Naive thymus-derived CD8-positive, alpha-beta T cell (primary cell): ENCODE data around the gene PAF1. TPM values are rescaled to one million over a fixed set of nuclear protein-coding genes. Genes with fewer than 3 reads are reported as not detected.

Experiments used
- ATAC-seq, 2 donors: fragments of 150-1000 bp; cut with Tn5 transposase in 1 of 2; sonication (Bioruptor Pico), chemical (Tn5 transposase) in 1 of 2; 1 replicate in 1 of 2; 2 replicates in 1 of 2; pipeline ENCODE4 v1.10.0; 2021; ENCODE audit warnings: mild to moderate bottlenecking in 2 of 2, moderate library complexity in 2 of 2
- POLR2A ChIA-PET: fragments of 350-600 bp; sonication (Branson Sonifier 250); formaldehyde crosslinking; loops from one replicate; lab custom pipeline; 2021; ENCODE audit warnings: antibody characterized with exemption; lab: Charles Lee
- DNase-seq, 10 donors: peaks; one replicate each; pipeline versions ENCODE4 v3.0.0 to v3.0.0-alpha.2; 2020 to 2022
- H3K27ac Mint-ChIP-seq, 10 donors: one replicate each; pipeline ENCODE4 v1.8.0; 2020 to 2022; ENCODE audit warnings: mild to moderate bottlenecking in 10 of 10, mixed read lengths in 10 of 10, moderate library complexity in 4 of 10, inconsistent platforms in 1 of 10
- H3K27me3 Mint-ChIP-seq, 5 donors: one replicate each; pipeline ENCODE4 v1.8.0; 2021 to 2022; ENCODE audit warnings: mixed read lengths in 5 of 5
- H3K36me3 Mint-ChIP-seq, 3 donors: one replicate each; pipeline ENCODE4 v1.8.0; 2020 to 2022; ENCODE audit warnings: mixed read lengths in 3 of 3, mild to moderate bottlenecking in 2 of 3, inconsistent platforms in 1 of 3
- H3K4me1 Mint-ChIP-seq, 4 donors: one replicate each; pipeline ENCODE4 v1.8.0; 2021 to 2022; ENCODE audit warnings: mixed read lengths in 4 of 4
- H3K4me3 Mint-ChIP-seq, 10 donors: one replicate each; pipeline ENCODE4 v1.8.0; 2020 to 2022; ENCODE audit warnings: mild to moderate bottlenecking in 10 of 10, mixed read lengths in 10 of 10, moderate library complexity in 6 of 10, inconsistent platforms in 1 of 10
- H3K9me3 Mint-ChIP-seq, 9 donors: one replicate each; pipeline ENCODE4 v1.8.0; 2020 to 2022; ENCODE audit warnings: mixed read lengths in 9 of 9, mild to moderate bottlenecking in 3 of 9, inconsistent platforms in 1 of 9, moderate library complexity in 1 of 9
- polyA plus RNA-seq, 3 donors: library from polyadenylated mRNA; unstranded; fragments of 300-500 nt; fragmentation: Illumina TruSeq; gene quantifications; one replicate each; pipeline ENCODE4 v1.2.3, GENCODE V29; 2021
- total RNA-seq, 8 experiments: library from RNA in 2 of 8; stranded (reverse) in 2 of 8; gene quantifications; one replicate each; pipeline ENCODE4 v1.2.3 and lab custom pipeline; 2021 to 2026

PAF1 gene
- total and polyA plus RNA-seq, 5 experiments from 2014 or later = 30.7 to 53.0 (median 44.4) TPM

DNA sequence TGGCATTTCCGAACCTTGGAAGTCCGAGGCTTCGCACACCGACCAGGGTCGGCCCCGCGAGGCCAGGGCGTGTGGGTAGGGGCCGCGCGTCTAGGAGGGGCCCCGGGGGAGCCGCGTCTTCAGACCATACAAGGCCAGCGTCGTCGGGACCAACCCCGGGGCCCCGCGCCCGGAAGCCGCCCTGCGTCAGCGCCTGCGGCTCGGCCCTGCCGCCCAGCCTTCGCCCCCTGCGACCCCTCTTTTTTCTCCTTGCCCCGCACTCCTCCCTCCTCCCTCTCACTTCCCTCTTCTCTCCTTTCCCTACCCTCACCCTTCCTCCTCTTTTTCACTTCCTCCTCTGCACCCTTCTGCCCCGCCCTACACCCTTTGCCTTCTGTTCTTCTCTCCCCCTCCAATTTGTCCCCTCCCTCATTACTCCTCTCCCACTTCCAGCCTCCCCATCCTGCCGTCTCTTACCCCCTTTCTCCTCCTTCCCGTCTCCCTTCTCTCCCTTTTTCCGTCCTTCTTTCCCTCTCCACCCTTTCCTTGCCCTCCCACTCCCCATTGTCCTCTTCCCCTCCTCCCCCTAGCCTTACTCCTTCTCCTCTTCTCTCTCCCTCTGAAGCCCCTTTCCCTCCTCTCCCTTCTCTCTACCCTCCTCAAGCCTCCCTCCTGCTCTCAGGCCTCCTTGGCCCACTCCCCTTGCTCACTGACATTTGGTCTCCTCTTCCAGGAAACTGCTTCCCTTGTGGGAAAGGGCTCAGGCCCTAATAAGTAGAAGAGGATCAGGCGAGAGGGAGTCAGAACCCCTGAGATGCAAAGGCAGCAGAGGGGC lies 19.3 kb upstream of the PAF1 start:
- Mint-ChIP-seq H3K4me1 (peaks cover 44 to 70% (median 49%) of the 10 kb centered on the region in 4 donors), H3K27me3 (peaks cover 0 to 8% (median 0%) of the 10 kb centered on the region in 5 donors), H3K4me3 (peak overlapping the region; percentile 79 to 98 (median 89)), H3K9me3 (peaks cover 0 to 5% (median 0%) of the 10 kb centered on the region in 9 donors), H3K36me3 (peaks cover 6 to 23% (median 21%) of the 10 kb centered on the region in 3 donors), H3K27ac (peak overlapping the region; percentile 93 to 100 (median 98))
- ATAC-seq (peak; percentile 23 to 29), DNase-seq (peak in 9 of 10 donors; percentile 64 to 86 (median 78))
- POLR2A ChIA-PET = interaction anchor here (1.0 to 9.1 kb wide), 7 partner anchors 9 to 74 kb away, joined by 4 to 183 read pairs (median 17); partner anchors contain the start of genes GMFG, MED29, PAF1 and SUPT5H

DNA sequence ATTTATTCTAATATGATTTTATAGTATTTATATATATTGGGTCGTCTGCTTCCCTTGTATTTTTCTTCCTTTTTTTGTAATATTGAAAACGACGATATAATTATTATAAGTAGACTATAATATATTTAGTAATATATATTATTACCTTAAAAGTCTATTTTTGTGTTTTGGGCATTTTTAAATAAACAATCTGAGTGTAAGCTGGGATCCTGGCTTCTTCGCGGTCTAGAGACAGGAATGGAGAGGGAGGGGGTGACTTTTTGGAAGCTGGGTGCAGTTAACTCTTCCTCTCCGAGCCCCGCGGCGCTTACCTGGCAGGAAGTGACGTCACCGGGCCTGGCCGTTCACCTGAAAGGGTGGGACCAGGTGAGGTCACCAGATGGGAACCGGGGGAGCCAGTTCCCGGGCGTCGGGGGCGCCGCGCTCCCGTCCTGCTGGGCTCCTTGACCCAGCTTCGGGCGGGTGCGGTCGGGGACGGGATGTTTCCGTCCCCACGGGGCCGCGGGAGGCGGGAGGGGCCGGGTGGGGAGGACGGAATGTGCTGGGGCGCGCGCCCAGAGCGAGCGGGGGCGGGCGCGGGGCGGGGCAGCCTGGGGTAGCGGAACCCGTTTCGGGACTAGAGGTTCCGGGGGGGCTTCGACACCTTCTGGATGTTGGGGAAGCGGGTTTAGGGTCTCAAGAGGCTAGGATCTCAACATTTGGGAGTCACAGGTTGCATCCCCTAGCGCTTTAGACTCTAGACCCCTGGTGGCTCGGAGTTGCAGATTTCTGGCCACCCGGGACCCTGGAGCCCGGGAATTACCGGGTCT lies 18.5 kb upstream of the PAF1 start:
- peak; percentile 5 to 6 for ATAC-seq
- Mint-ChIP-seq H3K27ac (peak overlapping the region; percentile 93 to 100 (median 98)), H3K9me3 (peaks cover 0 to 5% (median 0%) of the 10 kb centered on the region in 9 donors), H3K36me3 (peaks cover 6 to 23% (median 21%) of the 10 kb centered on the region in 3 donors), H3K4me3 (peak overlapping the region; percentile 79 to 98 (median 94)), H3K27me3 (peaks cover 0 to 8% (median 0%) of the 10 kb centered on the region in 5 donors), H3K4me1 (peaks cover 44 to 67% (median 52%) of the 10 kb centered on the region in 4 donors)
- DNase-seq = peak; percentile 70 to 92 (median 86)
- POLR2A ChIA-PET = interaction anchor here (0.9 to 9.1 kb wide), 10 partner anchors 8 to 73 kb away, joined by 3 to 183 read pairs (median 7); partner anchors contain the start of genes GMFG, MED29, PAF1 and RPS16

DNA sequence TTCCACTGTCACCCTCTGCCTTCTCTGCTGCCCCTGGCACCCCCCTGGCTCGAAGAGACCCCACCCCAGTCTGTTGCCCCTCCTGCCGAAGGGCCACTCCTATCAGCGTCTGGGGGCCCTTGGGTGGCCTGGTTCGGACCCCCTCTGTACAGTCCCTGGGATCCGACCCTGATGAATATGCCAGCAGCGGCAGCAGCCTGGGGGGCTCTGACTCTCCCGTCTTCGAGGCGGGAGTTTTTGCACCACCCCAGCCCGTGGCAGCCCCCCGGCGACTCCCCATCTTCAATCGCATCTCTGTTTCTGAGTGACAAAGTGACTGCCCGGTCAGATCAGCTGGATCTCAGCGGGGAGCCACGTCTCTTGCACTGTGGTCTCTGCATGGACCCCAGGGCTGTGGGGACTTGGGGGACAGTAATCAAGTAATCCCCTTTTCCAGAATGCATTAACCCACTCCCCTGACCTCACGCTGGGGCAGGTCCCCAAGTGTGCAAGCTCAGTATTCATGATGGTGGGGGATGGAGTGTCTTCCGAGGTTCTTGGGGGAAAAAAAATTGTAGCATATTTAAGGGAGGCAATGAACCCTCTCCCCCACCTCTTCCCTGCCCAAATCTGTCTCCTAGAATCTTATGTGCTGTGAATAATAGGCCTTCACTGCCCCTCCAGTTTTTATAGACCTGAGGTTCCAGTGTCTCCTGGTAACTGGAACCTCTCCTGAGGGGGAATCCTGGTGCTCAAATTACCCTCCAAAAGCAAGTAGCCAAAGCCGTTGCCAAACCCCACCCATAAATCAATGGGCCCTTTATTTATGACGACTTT lies 17.7 kb upstream of the PAF1 start:
- H3K36me3 Mint-ChIP-seq = peaks cover 6 to 21% (median 19%) of the 10 kb centered on the region in 3 donors
- ATAC-seq = no peak
- peak overlapping the region; percentile 93 to 100 (median 98) for H3K27ac Mint-ChIP-seq
- H3K4me3 Mint-ChIP-seq = peak overlapping the region; percentile 79 to 98 (median 94)
- POLR2A ChIA-PET = interaction anchor here (0.6 to 9.1 kb wide), 13 partner anchors 7 to 308 kb away, joined by 3 to 183 read pairs (median 5); partner anchors contain the start of genes GMFG, MED29, PAF1 and RPS16
- H3K27me3 Mint-ChIP-seq = peaks cover 0 to 8% (median 0%) of the 10 kb centered on the region in 5 donors
- peaks cover 36 to 66% (median 49%) of the 10 kb centered on the region in 4 donors for H3K4me1 Mint-ChIP-seq
- DNase-seq = peak in 6 of 10 donors; percentile 34 to 57 (median 48)
- peaks cover 0 to 5% (median 0%) of the 10 kb centered on the region in 9 donors for H3K9me3 Mint-ChIP-seq

DNA sequence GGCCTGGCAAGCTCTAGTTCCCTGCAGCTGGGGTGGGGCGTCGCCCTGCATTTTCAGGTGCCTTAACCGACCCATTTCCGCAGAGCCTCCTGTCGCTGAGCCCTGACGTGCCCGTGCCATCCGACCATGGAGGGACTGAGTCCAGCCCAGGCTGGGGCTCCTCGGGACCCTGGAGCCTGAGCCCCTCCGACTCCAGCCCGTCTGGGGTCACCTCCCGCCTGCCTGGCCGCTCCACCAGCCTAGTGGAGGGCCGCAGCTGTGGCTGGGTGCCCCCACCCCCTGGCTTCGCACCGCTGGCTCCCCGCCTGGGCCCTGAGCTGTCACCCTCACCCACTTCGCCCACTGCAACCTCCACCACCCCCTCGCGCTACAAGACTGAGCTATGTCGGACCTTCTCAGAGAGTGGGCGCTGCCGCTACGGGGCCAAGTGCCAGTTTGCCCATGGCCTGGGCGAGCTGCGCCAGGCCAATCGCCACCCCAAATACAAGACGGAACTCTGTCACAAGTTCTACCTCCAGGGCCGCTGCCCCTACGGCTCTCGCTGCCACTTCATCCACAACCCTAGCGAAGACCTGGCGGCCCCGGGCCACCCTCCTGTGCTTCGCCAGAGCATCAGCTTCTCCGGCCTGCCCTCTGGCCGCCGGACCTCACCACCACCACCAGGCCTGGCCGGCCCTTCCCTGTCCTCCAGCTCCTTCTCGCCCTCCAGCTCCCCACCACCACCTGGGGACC lies 16.9 kb upstream of the PAF1 start:
- peaks cover 36 to 67% (median 48%) of the 10 kb centered on the region in 4 donors for H3K4me1 Mint-ChIP-seq
- H3K9me3 Mint-ChIP-seq = peaks cover 0 to 5% (median 0%) of the 10 kb centered on the region in 9 donors
- ATAC-seq (peak; percentile 4 to 6), DNase-seq (peak in 8 of 10 donors; percentile 52 to 93 (median 76))
- POLR2A ChIA-PET = interaction anchor here (0.6 to 9.1 kb wide), 9 partner anchors 10 to 308 kb away, joined by 3 to 183 read pairs (median 9); partner anchors contain the start of genes GMFG, MED29, PAF1 and RPS16
- peaks cover 0 to 8% (median 0%) of the 10 kb centered on the region in 5 donors for H3K27me3 Mint-ChIP-seq
- H3K36me3 Mint-ChIP-seq = peaks cover 6 to 21% (median 19%) of the 10 kb centered on the region in 3 donors
- peak overlapping the region; percentile 93 to 100 (median 98) for H3K27ac Mint-ChIP-seq
- H3K4me3 Mint-ChIP-seq = peak overlapping the region; percentile 79 to 98 (median 94)

DNA sequence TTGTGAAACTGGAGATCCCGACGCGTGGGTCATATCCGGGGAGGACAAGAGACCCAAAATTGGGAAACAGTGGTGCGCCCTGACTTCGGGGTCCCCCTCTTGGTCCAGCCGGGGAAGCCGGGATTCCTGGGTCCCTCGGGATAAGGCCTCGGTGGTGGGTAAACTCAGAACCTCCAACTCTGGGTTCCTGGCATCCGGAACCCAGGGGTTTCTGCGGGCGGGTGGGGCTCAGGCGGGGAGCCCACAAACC lies 16.4 kb upstream of the PAF1 start:
- peaks cover 0 to 8% (median 0%) of the 10 kb centered on the region in 5 donors for H3K27me3 Mint-ChIP-seq
- peak overlapping the region; percentile 93 to 100 (median 98) for H3K27ac Mint-ChIP-seq
- peak overlapping the region; percentile 79 to 98 (median 94) for H3K4me3 Mint-ChIP-seq
- no peak for ATAC-seq
- H3K4me1 Mint-ChIP-seq = peaks cover 36 to 71% (median 51%) of the 10 kb centered on the region in 4 donors
- peaks cover 6 to 21% (median 19%) of the 10 kb centered on the region in 3 donors for H3K36me3 Mint-ChIP-seq
- POLR2A ChIA-PET = interaction anchor here (1.1 to 9.1 kb wide), 7 partner anchors 10 to 125 kb away, joined by 3 to 183 read pairs (median 17); partner anchors contain the start of genes EID2B, GMFG, MED29 and PAF1
- H3K9me3 Mint-ChIP-seq = peaks cover 0 to 5% (median 0%) of the 10 kb centered on the region in 9 donors
- DNase-seq = peak in 1 of 10 donors; percentile 67

DNA sequence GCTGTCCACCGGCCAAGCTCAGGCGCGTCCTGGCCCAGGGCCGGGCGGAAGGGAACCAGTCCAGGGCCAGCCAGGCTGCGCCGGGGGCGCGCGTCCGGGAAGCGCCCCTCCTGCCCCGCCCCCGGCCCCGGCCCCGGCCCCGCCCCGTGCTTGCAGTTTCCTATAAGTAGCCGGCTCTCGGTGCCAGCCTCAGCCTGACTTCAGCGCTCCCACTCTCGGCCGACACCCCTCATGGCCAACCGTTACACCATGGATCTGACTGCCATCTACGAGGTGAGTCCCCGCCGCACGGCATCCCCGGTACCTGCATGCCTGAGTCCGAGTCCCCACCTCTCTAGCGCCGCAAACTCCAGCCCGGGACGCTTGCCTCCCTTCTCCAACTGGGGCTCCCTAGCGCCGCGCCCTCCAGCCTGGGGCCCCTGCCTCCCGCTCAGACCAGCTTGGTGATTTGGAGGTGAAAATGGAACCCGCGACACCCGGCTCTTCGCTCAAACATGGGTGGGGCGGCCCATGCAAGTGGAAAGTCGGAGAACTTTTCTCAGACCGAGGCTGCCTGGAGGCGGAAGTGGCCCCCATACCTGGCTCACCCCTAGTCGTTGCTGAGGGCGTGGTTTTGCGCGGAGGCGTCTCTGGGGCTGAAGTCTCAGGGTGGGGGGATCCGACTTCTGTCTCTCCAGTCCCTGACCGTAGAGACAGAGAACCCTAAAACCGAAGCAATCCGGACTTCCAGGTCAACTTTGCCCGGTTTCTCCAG lies 15.9 kb upstream of the PAF1 start, which contains the start of gene ZFP36:
Gene ZFP36, plus strand, starts transcription at position 192 of the 754 bp plus-strand sequence. Its CDS starts 58 bp downstream, at position 250.
- POLR2A ChIA-PET = interaction anchor here (0.8 to 9.1 kb wide), 10 partner anchors 9 to 553 kb away, joined by 3 to 183 read pairs (median 10); partner anchors contain the start of genes EID2B, GMFG, MED29 and PAF1
- peaks cover 36 to 71% (median 51%) of the 10 kb centered on the region in 4 donors for H3K4me1 Mint-ChIP-seq
- ATAC-seq (peak; percentile 27 to 28), DNase-seq (peak; percentile 81 to 95 (median 89))
- H3K27me3 Mint-ChIP-seq = peaks cover 0 to 4% (median 0%) of the 10 kb centered on the region in 5 donors
- H3K4me3 Mint-ChIP-seq = peak within 1 kb of the TSS; percentile 79 to 98 (median 94)
- H3K9me3 Mint-ChIP-seq = peaks cover 0 to 2% (median 0%) of the 10 kb centered on the region in 9 donors
- peaks cover 6 to 19% (median 18%) of the 10 kb centered on the region in 3 donors for H3K36me3 Mint-ChIP-seq
- peak within 1 kb of the TSS; percentile 94 to 100 (median 98) for H3K27ac Mint-ChIP-seq

DNA sequence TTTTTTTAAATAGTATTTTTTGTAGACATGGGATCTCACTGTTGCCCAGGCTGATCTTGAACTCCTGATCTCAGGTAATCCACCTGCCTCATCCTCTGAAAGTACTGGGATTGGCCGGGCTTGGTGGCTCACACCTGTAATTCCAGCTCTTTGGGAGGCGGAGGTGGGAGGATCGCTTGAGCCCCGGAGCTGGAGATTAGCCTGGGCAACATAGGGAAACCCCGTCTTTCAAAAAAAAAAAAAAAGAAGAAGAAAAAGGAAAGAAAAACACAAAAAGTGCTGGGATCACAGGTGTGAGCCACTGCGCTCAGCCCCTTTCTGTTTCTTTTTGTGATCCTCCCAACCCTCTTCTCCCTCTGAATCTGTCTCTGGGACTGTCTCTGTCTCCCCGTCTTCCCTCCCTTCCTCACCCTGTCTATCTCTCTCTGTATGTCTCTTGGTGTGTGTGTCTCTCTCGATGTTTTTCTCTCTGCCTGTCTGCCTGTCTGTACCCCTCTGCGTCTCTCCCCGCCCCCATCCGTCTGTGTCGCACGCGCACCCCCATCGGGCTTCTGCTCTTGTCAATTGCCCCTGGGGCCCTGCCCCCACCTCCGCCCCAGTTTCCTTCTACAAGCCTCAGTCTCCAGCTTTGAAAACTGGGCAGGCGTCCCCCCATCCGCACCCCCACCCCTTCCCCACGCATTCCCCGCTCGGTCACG lies 15.2 kb upstream of the PAF1 start:
- Mint-ChIP-seq H3K27me3 (peaks cover 0 to 3% (median 0%) of the 10 kb centered on the region in 5 donors), H3K4me1 (peaks cover 35 to 71% (median 51%) of the 10 kb centered on the region in 4 donors), H3K4me3 (peak overlapping the region; percentile 79 to 98 (median 92)), H3K36me3 (peaks cover 6 to 19% (median 18%) of the 10 kb centered on the region in 3 donors), H3K9me3 (peaks cover 0 to 2% (median 0%) of the 10 kb centered on the region in 9 donors), H3K27ac (peak overlapping the region; percentile 94 to 100 (median 98))
- DNase-seq (peak in 9 of 10 donors; percentile 81 to 98 (median 94)), ATAC-seq (peak; percentile 19 to 24)
- POLR2A ChIA-PET = interaction anchor here (0.8 to 9.1 kb wide), 9 partner anchors 9 to 554 kb away, joined by 3 to 183 read pairs (median 4); partner anchors contain the start of genes EID2B, GMFG, MED29 and PAF1

DNA sequence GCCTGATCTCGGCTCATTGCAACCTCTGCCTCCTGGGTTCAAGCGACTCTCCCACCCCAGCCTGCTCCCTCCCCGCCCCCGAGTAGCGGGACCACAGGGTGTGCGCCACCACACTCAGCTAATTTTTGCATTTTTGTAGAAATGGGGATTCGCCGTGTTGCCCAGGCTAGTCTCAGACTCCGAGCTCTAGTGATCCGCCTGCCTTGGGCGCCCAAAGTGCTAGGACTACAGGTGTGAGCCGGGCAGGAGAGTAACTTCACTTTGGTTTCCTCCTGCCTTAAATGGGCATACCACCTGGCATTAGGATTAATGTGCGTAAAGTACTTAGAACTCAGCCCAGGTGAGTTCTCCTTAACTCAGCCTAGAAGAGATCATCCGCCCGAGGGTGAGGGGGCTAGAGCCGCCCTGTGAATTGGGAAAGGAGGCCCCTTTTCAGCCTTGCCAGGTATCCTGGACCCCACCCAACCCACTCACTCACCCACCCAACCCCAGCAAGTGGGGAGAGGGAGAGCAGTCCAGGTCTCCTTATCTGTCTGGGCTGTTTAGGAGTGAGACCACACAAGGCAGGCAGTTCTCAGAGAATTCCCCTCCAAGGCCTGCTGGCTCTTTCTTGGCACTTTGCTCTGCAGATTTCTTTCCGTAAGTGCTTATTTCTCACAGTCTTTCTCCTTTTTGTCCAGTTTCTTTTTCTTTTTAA lies 14.5 kb upstream of the PAF1 start:
- POLR2A ChIA-PET = interaction anchor here (0.6 to 11.2 kb wide), 13 partner anchors 8 to 574 kb away, joined by 3 to 258 read pairs (median 5); partner anchors contain the start of genes GMFG, MED29, PAF1 and PLEKHG2
- H3K27me3 Mint-ChIP-seq = peaks cover 0 to 3% (median 0%) of the 10 kb centered on the region in 5 donors
- DNase-seq (peak in 3 of 10 donors; percentile 22 to 39 (median 38)), ATAC-seq (no peak)
- peaks cover 0 to 2% (median 0%) of the 10 kb centered on the region in 9 donors for H3K9me3 Mint-ChIP-seq
- peaks cover 29 to 69% (median 50%) of the 10 kb centered on the region in 4 donors for H3K4me1 Mint-ChIP-seq
- H3K4me3 Mint-ChIP-seq = peak overlapping the region; percentile 79 to 98 (median 92)
- peak overlapping the region; percentile 94 to 100 (median 98) for H3K27ac Mint-ChIP-seq
- H3K36me3 Mint-ChIP-seq = peaks cover 6 to 19% (median 18%) of the 10 kb centered on the region in 3 donors
